KOPT-K1 (cell line): ENCODE measurements around the gene CHST8.
"Not testable (repeated sequence)": the region's sequence is repeated elsewhere in the genome, so short reads cannot be mapped to it uniquely, and the experiment has no call there.

Experiments
- H3K27ac ChIP-seq: fragments of 200-600 bp; sonication (generic); 2 replicates; pipeline ENCODE4 v1.5.1; 2016; ENCODE audit warnings: antibody characterized with exemption, mild to moderate bottlenecking, low read depth, low read length; ENCODE audit not compliant: poor library complexity, severe bottlenecking
- H3K36me3 ChIP-seq: fragments of 200-600 bp; sonication (generic); 2 replicates; pipeline ENCODE4 v1.5.1; 2017; ENCODE audit warnings: antibody characterized with exemption, mild to moderate bottlenecking, low read length, moderate library complexity; ENCODE audit not compliant: insufficient read depth
- H3K9me3 ChIP-seq: fragments of 200-600 bp; sonication (generic); 2 replicates; pipeline ENCODE4 v1.5.1; 2017; ENCODE audit warnings: antibody characterized with exemption, low read length, mild to moderate bottlenecking; ENCODE audit not compliant: insufficient read depth, poor library complexity, severe bottlenecking

CHST8 gene

DNA sequence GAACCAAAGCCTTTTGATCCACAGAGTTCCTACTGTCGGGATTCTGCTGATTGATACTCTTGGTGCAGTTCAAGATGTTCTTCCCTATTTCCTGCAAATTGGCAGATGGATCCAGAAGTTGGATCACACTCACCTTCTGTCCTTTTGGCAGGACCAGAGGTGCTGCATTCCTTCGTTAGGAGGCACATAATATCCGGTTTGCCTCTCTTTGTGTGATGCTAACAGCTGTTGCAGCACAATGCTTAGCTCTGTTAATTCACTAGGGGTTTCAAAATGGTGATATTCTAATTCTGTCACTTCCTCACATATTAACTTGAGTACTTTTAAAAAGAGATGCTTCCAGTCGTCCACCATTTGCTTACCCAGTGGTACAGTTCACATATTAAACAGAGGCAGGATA, 15.2 kb upstream of the CHST8 start:
- peaks cover 8% of the 10 kb centered on the region for H3K9me3 ChIP-seq
- no peak overlapping the region for H3K27ac ChIP-seq
- no peaks in the 10 kb centered on the region for H3K36me3 ChIP-seq

DNA sequence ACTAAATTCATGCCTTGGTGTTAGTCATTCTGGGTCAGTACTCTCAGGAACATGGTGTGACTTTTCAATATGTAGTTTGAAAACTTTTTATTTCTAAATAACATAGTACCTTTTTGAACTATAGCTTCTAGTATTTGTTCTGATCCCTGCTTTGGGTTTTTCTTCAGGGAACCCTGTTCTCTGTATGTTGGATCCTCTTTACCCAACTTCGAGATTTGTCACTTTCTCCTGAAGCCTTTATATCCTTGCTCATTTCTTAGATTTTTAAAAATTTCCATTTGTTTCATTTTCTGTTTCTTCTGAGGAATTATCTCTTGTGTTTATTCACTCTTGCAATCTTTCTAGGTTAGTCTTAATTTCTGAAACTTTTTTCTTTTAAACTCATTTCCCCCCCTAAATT, 12.4 kb upstream of the CHST8 start:
- Histone ChIP-seq H3K27ac (no peak overlapping the region), H3K9me3 (peaks cover 3% of the 10 kb centered on the region), H3K36me3 (no peaks in the 10 kb centered on the region)

DNA sequence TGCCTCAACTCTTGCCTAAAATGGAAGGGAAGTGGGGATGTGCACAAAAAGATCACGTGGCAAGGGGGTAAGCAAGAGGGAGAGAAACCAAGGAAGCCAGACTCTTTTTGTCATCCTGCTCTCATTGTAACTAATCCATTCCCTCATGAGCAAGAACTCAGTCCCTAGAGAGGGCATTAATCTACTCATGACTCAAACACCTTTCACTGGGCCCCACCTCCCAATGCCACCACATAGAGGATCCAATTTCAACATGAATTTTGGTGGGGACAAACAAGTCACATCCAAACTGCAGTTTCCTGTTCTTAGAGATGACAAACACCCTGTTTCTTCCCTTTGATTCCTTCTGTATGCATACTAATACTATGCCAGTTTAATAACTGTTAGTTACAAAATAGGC, 11.2 kb upstream of the CHST8 start:
- H3K27ac ChIP-seq: no peak overlapping the region
- H3K9me3 ChIP-seq: peaks cover 3% of the 10 kb centered on the region
- H3K36me3 ChIP-seq: no peaks in the 10 kb centered on the region

DNA sequence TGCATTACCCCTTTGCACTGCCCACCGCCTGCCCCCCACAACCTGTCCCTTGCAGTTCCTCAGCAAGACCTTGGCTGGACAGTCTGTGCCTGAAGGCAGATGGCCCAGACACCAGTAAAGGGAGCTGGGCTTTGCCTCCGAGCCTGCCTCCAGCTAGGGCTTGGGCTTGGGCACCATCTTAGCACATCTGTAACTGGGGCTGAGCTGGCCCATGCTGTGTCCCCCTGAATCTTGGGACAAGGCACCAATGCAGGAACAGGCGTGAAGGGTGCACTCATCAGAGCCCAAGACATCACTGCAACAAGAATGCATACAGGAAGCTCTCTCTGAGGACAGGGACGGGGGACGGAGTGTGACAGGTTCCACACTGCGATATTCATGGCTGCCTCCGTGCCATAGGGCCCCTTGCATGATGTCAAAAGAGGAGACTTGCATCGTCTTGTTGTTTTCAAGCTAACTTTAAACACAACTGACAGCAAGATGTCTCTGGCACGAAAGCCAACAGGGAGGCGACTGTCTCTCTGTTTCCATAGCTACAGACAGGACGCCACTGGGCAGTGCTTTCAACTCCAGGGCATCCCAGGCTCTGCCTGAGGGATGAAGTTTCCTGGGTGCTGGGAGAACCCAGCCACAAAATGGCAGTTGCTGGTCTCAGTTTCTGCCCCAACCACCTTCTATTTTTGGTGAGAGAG, 8.7 kb upstream of the CHST8 start:
- Histone ChIP-seq H3K36me3 (no peaks in the 10 kb centered on the region), H3K27ac (no peak overlapping the region), H3K9me3 (peaks cover 3% of the 10 kb centered on the region)

DNA sequence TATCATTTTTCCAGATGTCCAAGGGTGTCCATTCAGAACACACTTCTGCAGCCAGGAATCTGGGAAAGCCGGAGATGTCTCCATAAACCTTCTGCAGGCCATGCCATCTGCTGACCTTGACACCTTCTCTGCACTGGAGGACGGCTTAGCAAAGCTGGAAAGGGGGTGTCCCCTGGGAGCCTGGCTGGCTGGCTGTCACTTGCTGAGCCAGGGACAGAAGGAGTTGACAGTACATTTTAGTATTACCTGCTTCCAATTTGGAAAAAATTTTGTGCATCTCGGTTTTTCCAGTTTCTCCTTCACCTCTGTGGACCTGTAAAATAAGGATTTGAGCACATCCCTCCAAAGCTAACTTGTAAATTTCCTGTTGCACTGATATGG, 8.1 kb upstream of the CHST8 start:
- peaks cover 3% of the 10 kb centered on the region for H3K9me3 ChIP-seq
- H3K36me3 ChIP-seq: no peaks in the 10 kb centered on the region
- H3K27ac ChIP-seq: no peak overlapping the region

DNA sequence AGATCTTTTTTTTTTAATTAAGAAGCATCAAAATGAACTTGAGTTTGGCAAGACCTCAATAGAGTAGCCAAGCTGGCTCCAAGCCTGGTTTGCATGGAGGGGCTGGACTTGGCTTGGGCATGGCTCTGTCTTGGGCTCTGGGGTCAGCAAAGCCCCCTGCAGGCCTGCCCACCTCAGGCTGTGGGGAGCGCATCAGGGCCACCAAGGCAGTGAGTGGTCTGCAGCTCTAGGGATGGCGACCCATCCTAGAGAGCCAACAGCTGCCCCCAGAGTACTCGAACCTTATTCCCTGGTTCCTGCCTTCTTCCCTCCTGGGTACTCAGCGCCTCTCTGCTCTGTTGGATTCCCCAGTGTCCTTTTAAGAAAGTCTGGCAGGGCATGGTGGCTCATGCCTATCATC, 5.4 kb upstream of the CHST8 start:
- no peaks in the 10 kb centered on the region for H3K36me3 ChIP-seq
- H3K9me3 ChIP-seq: no peaks in the 10 kb centered on the region
- H3K27ac ChIP-seq: no peak overlapping the region

DNA sequence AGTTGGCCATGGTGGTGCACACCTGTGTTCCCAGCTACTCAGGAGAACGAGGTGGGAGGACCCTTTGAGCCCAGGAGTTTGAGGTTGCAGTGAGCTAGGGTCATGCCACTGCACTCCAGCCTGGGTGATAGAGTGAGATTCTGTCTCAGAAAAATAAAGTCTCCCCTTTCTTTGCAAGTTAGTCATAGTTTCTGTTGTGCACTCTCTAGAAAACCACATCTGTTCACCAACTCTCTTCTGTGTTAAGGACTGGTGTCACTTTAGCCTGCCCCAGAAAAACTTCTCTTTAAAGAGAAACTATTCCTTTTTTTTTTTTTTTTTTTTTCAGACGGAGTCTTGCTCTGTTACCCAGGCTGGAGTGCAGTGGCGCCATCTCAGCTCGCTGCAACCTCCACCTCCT, 4.9 kb upstream of the CHST8 start:
- Histone ChIP-seq H3K9me3 (no peaks in the 10 kb centered on the region), H3K36me3 (no peaks in the 10 kb centered on the region), H3K27ac (no peak overlapping the region)

DNA sequence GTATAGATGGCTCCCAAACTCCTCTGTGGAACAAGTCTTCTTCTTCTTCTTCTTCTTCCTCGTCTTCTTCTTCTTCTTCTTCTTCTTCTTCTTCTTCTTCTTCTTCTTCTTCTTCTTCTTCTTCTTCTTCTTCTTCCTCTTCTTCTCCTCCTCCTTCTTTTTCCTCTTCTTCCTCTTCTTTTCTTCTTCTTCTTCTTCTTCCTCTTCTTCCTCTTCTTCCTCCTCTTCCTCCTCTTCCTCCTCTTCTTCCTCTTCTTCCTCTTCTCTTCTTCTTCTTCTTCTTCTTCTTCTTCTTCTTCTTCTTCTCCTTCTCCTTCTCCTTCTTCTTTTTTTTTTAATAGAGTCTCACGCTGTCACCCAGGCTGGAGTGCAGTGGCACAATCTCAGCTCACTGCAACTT, 3.4 kb upstream of the CHST8 start:
- H3K9me3 ChIP-seq, H3K36me3 ChIP-seq, H3K27ac ChIP-seq: not testable (repeated sequence)

DNA sequence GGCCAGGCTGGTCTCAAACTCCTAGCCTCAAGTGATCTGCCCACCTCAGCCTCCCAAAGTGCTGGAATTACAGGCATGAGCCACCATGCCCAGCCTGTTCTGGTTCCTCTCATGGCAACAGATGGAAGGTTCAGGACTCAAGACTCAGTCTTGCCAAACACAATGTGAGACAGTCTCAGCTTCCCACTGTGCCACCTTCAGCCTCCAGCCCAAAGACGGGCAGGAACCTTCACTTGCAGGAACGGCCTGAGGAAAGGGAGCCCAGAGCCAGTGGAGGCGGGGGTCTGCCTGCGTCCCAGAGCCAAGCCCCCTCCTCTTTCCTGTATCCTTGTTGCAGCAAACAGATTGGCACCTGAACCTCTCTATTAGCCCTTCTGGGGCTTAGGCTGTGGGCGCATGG, 2.9 kb upstream of the CHST8 start:
- no peaks in the 10 kb centered on the region for H3K36me3 ChIP-seq
- H3K27ac ChIP-seq: no peak overlapping the region
- H3K9me3 ChIP-seq: no peaks in the 10 kb centered on the region

DNA sequence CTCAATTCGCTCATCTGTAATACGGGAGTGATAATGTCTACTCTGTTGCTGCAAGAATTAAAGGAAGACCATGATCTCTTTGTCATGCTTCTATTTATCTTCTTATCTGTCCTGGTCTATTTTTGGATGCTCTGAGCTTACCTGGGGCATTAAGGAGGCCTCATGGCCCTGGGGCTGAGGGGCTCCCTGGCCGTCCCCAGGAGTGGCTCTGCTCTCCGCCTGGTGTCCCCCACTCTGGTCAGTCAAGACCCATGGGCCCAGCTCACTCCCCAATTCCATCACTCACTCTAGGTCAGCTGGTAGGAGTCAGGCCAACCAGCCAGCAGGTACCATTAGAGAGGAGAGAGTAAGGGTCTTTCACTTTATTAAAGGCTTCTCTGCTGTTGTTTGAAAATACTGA, 1.1 kb upstream of the CHST8 start:
- Histone ChIP-seq H3K27ac (no peak overlapping the region), H3K36me3 (no peaks in the 10 kb centered on the region), H3K9me3 (no peaks in the 10 kb centered on the region)

DNA sequence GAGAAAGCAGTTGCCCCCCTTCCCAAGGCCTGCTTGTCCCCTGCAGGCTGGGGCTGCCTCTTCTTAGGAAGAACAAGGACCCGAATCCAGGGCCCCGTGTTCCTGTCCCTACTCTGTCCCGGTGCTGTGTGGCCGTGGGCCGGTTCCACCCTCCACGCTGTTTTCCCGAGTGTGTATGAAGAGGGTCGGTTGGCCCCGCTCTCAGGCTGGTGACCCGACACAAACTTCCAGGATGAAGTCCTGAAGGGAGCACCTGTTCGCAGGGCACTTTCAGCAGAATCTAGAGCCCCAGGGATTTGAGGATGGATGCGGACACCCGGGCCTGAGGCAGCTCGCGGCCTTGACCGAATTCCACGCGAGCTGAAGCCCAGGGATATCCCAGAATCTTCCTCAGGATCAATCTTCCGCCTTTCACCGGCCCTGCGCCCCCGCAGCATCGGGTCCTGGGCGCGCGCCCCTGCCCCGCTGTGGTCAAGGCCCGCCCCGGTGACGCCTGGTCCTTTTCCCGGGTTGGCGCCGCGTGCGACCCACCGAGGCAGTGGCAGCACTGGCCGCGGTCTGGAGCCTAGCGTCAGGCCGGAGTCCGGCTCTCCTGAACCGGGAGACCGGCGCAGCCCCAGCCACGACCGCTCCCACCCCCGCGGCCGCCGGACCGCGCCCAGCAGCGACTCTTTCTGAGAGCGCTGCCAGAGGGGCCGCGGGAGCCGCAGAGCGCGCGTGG, 528 bp upstream of the CHST8 start:
- Histone ChIP-seq H3K9me3 (no peaks in the 10 kb centered on the region), H3K27ac (no peak overlapping the region), H3K36me3 (no peaks in the 10 kb centered on the region)

DNA sequence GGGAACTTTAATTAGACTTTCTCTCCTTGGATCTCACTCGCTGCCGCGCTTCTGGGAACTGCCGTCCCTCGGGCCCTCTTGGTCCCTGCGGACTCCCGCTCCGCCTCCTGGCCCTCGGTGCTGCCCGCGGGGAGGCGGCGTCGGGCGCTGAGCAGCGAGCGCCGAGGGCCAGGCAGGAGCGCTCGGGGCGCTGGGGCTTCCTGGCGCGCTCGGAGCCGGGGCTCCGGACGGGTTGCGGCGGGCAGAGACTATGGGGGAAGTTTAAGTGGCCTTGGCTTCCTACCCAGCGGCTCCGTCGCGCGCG, 704 bp downstream of the CHST8 start:
- Histone ChIP-seq H3K36me3 (no peaks in the 10 kb centered on the region), H3K27ac (no peak overlapping the region), H3K9me3 (no peaks in the 10 kb centered on the region)

DNA sequence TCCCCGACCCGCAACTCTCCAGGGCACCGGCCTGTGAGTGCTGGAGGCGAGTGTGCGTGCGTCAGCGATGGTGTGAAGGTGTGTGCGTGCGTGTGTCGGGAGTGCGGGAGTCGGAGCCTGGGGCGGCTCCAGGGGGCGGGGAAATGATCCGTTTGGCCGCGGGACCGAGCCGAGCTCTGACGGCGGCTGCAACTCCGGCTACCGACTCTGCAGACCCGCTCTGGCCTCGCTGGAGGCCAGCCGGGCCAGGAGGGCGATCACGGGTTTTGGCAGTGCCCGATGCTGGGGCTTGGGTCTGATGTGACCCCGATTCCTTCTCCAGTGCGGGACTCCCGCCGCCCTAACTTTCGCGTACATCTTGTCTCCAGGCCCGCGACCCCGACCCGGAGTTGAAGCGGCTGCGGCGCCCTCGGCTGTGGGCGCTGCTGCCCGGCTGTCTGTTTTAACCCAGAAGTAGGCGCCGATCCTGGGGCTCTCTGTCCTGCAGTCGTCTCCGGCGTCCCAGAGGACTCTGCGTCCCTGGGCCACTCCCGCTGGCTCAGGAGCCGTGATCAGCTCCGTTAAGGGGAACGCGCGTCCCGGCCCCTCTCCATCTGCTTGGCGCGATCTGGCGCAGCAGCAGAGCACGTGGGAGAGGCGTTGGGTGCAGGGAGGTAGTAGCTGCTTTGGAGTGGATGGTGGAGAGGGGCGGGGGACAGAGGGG, 1.2 kb downstream of the CHST8 start:
- Histone ChIP-seq H3K9me3 (no peaks in the 10 kb centered on the region), H3K27ac (no peak overlapping the region), H3K36me3 (no peaks in the 10 kb centered on the region)

DNA sequence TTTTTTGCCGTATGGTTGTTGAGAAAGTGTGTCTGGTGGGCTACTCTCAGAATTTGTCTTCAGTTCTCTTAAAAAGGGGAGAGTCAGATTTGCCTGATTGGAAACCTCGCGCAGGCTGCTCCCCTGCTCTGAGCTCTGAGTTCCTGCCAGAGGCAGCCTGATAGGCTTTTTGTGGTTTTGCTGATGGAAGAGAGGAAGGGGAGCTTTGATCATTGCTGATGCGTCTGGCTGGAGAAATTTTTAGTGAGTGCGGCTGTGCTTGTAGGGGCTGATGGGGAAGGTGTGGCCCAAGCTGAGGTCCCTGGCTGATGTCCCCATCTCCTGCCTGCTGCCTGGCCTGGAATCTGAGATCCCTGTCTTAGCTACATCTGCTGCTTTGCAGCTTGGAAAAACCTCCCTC, 2.8 kb downstream of the CHST8 start:
- H3K36me3 ChIP-seq: no peaks in the 10 kb centered on the region

DNA sequence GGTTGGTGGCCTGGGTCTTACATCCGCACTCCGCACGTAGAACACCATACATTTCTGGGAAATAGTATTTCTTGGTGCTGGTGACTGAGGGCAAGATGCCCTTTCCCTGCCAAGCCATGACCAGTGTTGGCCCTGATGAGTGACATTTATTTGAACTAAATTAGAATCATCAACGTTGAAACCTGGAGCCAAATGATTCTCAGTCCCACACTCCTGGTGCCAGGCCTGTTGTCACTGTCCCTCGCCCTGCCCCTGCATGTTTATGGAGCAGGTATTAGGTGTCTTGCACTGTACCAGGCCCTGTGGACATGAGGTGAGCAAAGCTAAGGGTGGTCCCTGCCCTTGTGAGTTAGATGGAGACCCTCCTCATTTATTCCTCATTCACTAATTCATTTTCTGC, 5.8 kb downstream of the CHST8 start:
- Histone ChIP-seq H3K27ac (no peak overlapping the region), H3K36me3 (no peaks in the 10 kb centered on the region), H3K9me3 (no peaks in the 10 kb centered on the region)

More for the DNA sequence above, 2.8 kb downstream of the CHST8 start:
- Histone ChIP-seq H3K9me3 (no peaks in the 10 kb centered on the region), H3K27ac (no peak overlapping the region)
